Upper lobe of left lung (tissue), 6 donors: ENCODE data around the gene DCLK1. TPM values are rescaled to one million over a fixed set of nuclear protein-coding genes. Genes with fewer than 3 reads are reported as not detected.

Experiments used
- ATAC-seq, 2 donors: fragments of 200-7000 bp; cut with Tn5 transposase; one replicate each; pipeline ENCODE4 v1.9.1; 2022; ENCODE audit warnings: mild to moderate bottlenecking in 2 of 2, moderate library complexity in 2 of 2; ENCODE audit not compliant: low FRiP score in 2 of 2
- DNase-seq, 2 donors: peaks; one replicate each; pipeline ENCODE4 v3.0.0-alpha.2; 2019 to 2020
- H3K27ac ChIP-seq, 4 donors: fragments of 200-600 bp; sonication (generic); one replicate each; pipeline ENCODE4 v1.5.1; 2016 to 2019
- H3K27me3 ChIP-seq, 4 donors: fragments of 200-600 bp; sonication (generic); one replicate each; pipeline ENCODE4 v1.5.1; 2017 to 2019
- H3K36me3 ChIP-seq, 4 donors: fragments of 200-600 bp; sonication (generic); one replicate each; pipeline ENCODE4 v1.5.1; 2016 to 2019
- H3K4me1 ChIP-seq, 4 donors: fragments of 200-600 bp; sonication (generic); one replicate each; pipeline ENCODE4 v1.5.1; 2018 to 2019
- H3K4me3 ChIP-seq, 4 donors: fragments of 200-600 bp; sonication (generic); one replicate each; pipeline ENCODE4 v1.5.1; 2017 to 2019; ENCODE audit warnings: mild to moderate bottlenecking in 2 of 4, moderate library complexity in 1 of 4
- H3K9me3 ChIP-seq, 4 donors: fragments of 200-600 bp; sonication (generic); one replicate each; pipeline ENCODE4 v1.5.1; 2018 to 2019
- CTCF ChIP-seq, 6 experiments: fragments of 450-650 bp in 4 of 6; fragments of 200-600 bp in 2 of 6; sonication (generic) in 2 of 6; IDR thresholded peaks; one replicate each; pipeline ENCODE4 v1.5.1; 2016 to 2019; ENCODE audit warnings: antibody characterized with exemption in 6 of 6
- EP300 ChIP-seq, 4 donors: sonication (generic); formaldehyde crosslinking; IDR thresholded peaks; one replicate each; pipeline ENCODE4 v1.5.1; 2017; ENCODE audit warnings: antibody characterized with exemption in 4 of 4, control low read depth in 2 of 4
- POLR2A ChIP-seq, 4 donors: fragments of 450-650 bp; IDR thresholded peaks; one replicate each; pipeline ENCODE4 v1.5.1; 2016 to 2017; ENCODE audit warnings: antibody characterized with exemption in 4 of 4, mild to moderate bottlenecking in 2 of 4
- POLR2AphosphoS5 ChIP-seq, 2 donors: sonication (generic); formaldehyde crosslinking; IDR thresholded peaks; one replicate each; pipeline ENCODE4 v1.5.1; 2017; ENCODE audit warnings: antibody characterized with exemption in 2 of 2
- WGBS, 2 donors: methylation state at CpG; one replicate each; pipeline ENCODE4 v1.1.5; 2017 to 2018; 5-methylcytosine and 5-hydroxymethylcytosine counted together
- total RNA-seq, 6 donors: library from RNA; depleted of rRNA in 4 of 6; stranded (reverse); fragments of >200 nt in 4 of 6; gene quantifications; one replicate each; pipeline versions ENCODE4 v1.1.0 to v1.2.1, GENCODE V29; 2016 to 2021
- donor health status: DM: no; HTN: no; CAD: no; lungs with moderate emphysema.
- donor health status: DM: no; HTN: yes; CAD: no; lungs with severe emphysema.

The DCLK1 gene
- total RNA-seq, 6 donors from 2014 or later, result 2.1 to 14.7 (median 3.9) TPM

GRCh38 chr13:35882722-35883497 lies 248.3 kb downstream of the DCLK1 start:
- H3K27me3 ChIP-seq, result no peaks in the 10 kb centered on the region
- DNase-seq, result no peak
- WGBS, 2 donors, result 42 to 44% methylated on average over 10 of the region's 10 CpGs
- no peak overlapping the region for H3K4me3 ChIP-seq
- no peak overlapping the region for H3K27ac ChIP-seq
- H3K9me3 ChIP-seq, result no peaks in the 10 kb centered on the region
- no peaks in the 10 kb centered on the region for H3K36me3 ChIP-seq
- peaks cover 0 to 6% (median 0%) of the 10 kb centered on the region in 4 donors for H3K4me1 ChIP-seq
- no peak for TF ChIP-seq POLR2A (IDR thresholded peaks at IDR 0.05)
- no peak for TF ChIP-seq POLR2AphosphoS5 (IDR thresholded peaks at IDR 0.05)
- TF ChIP-seq EP300 (IDR thresholded peaks at IDR 0.05), result no peak
- TF ChIP-seq CTCF (IDR thresholded peaks at IDR 0.05), result no peak
- no peak for ATAC-seq

GRCh38 chr13:35881360-35881759 lies 249.8 kb downstream of the DCLK1 start:
- WGBS, 2 donors, result 47 to 55% methylated on average over 1 of the region's 1 CpG
- DNase-seq (no peak), ATAC-seq (no peak)
- no peak overlapping the region for H3K4me3 ChIP-seq
- no peaks in the 10 kb centered on the region for H3K9me3 ChIP-seq
- no peak for TF ChIP-seq POLR2A (IDR thresholded peaks at IDR 0.05)
- H3K27ac ChIP-seq, result no peak overlapping the region
- H3K36me3 ChIP-seq, result no peaks in the 10 kb centered on the region
- peaks cover 0 to 6% (median 0%) of the 10 kb centered on the region in 4 donors for H3K4me1 ChIP-seq
- no peaks in the 10 kb centered on the region for H3K27me3 ChIP-seq

- no peak for TF ChIP-seq CTCF (IDR thresholded peaks at IDR 0.05)
- no peak for TF ChIP-seq EP300 (IDR thresholded peaks at IDR 0.05)
- TF ChIP-seq POLR2AphosphoS5 (IDR thresholded peaks at IDR 0.05), result no peak
- no peak for TF ChIP-seq POLR2A (IDR thresholded peaks at IDR 0.05)
- Histone ChIP-seq H3K9me3 (no peaks in the 10 kb centered on the region), H3K4me1 (peaks cover 0 to 6% (median 0%) of the 10 kb centered on the region in 4 donors), H3K4me3 (no peak overlapping the region), H3K36me3 (no peaks in the 10 kb centered on the region), H3K27me3 (no peaks in the 10 kb centered on the region), H3K27ac (no peak overlapping the region)
- ATAC-seq, result no peak
- no peak for DNase-seq
- WGBS, 2 donors, result 67 to 69% methylated on average over 4 of the region's 4 CpGs
These were observed 252.1 kb downstream of the DCLK1 start for GRCh38 chr13:35879111-35879510.

- 73 to 92% methylated on average over 1 of the region's 1 CpG for WGBS, 2 donors
- Histone ChIP-seq H3K4me3 (no peak overlapping the region), H3K4me1 (no peaks in the 10 kb centered on the region), H3K27ac (no peak overlapping the region), H3K27me3 (no peaks in the 10 kb centered on the region), H3K9me3 (no peaks in the 10 kb centered on the region), H3K36me3 (no peaks in the 10 kb centered on the region)
- no peak for ATAC-seq
- no peak for DNase-seq
- TF ChIP-seq CTCF (IDR thresholded peaks at IDR 0.05), result no peak
- no peak for TF ChIP-seq POLR2A (IDR thresholded peaks at IDR 0.05)
- TF ChIP-seq EP300 (IDR thresholded peaks at IDR 0.05), result no peak
- TF ChIP-seq POLR2AphosphoS5 (IDR thresholded peaks at IDR 0.05), result no peak
These were observed 254.6 kb downstream of the DCLK1 start for GRCh38 chr13:35876601-35877000.

- no peaks in the 10 kb centered on the region for H3K4me1 ChIP-seq
- 86 to 93% methylated on average over 11 of the region's 11 CpGs for WGBS, 2 donors
- TF ChIP-seq POLR2AphosphoS5 (IDR thresholded peaks at IDR 0.05) (no peak), EP300 (IDR thresholded peaks at IDR 0.05) (no peak)
- H3K4me3 ChIP-seq, result no peak overlapping the region
- no peak overlapping the region for H3K27ac ChIP-seq
- H3K27me3 ChIP-seq, result no peaks in the 10 kb centered on the region
- no peaks in the 10 kb centered on the region for H3K9me3 ChIP-seq
- ATAC-seq (no peak), DNase-seq (no peak)
- H3K36me3 ChIP-seq, result no peaks in the 10 kb centered on the region
These were observed 256.5 kb downstream of the DCLK1 start for GRCh38 chr13:35874704-35875103.

- H3K9me3 ChIP-seq, result no peaks in the 10 kb centered on the region
- H3K27me3 ChIP-seq, result no peaks in the 10 kb centered on the region
- DNase-seq, result no peak
- TF ChIP-seq EP300 (IDR thresholded peaks at IDR 0.05), result no peak
- TF ChIP-seq CTCF (IDR thresholded peaks at IDR 0.05), result no peak
- no peak for TF ChIP-seq POLR2A (IDR thresholded peaks at IDR 0.05)
- no peak for TF ChIP-seq POLR2AphosphoS5 (IDR thresholded peaks at IDR 0.05)
- WGBS, 2 donors, result 92 to 93% methylated on average over 2 of the region's 2 CpGs
- no peaks in the 10 kb centered on the region for H3K4me1 ChIP-seq
- no peak overlapping the region for H3K27ac ChIP-seq
- H3K36me3 ChIP-seq, result no peaks in the 10 kb centered on the region
- H3K4me3 ChIP-seq, result no peak overlapping the region
- no peak for ATAC-seq
These were observed 258.8 kb downstream of the DCLK1 start for GRCh38 chr13:35872369-35872768.
